ENCODE measurements around the gene CDK11B. TPM values are rescaled to one million over a fixed set of nuclear protein-coding genes. Genes with fewer than 3 reads are reported as not detected.
"Not testable (repeated sequence)": the region's sequence is repeated elsewhere in the genome, so short reads cannot be mapped to it uniquely, and the experiment has no call there.

CDK11B gene
- total RNA-seq (2014; rRNA removed; shearing (Covaris generic)) (8.2 and 11.7 TPM in 2 replicates), polyA plus RNA-seq (2016; fragmentation: Nextera tagmentation; extraction: Ambion mirVana) (18.2 and 19.1 TPM in 2 replicates)

- Histone ChIP-seq H3K79me2 (ENCODE audit: insufficient read depth) (peaks cover 44% of the 10 kb centered on the region), H3K36me3 (ENCODE audit: low read depth) (peaks cover 11% of the 10 kb centered on the region), H3F3A (ENCODE audit: insufficient read depth) (peaks cover 26% of the 10 kb centered on the region), H2AFZ (peak within 1 kb of the TSS; percentile 72), H3K27ac (peak within 1 kb of the TSS; percentile 99), H3K4me3 (peak within 1 kb of the TSS; percentile 83), H3K9ac (peak within 1 kb of the TSS; percentile 94), H3K4me1 (ENCODE audit: insufficient read depth) (peaks cover 35% of the 10 kb centered on the region), H3K4me2 (ENCODE audit: unreplicated experiment) (peak within 1 kb of the TSS; percentile 65)
- DNase-seq: peak; percentile 96
- H3K9me2 ChIP-seq (ENCODE audit: insufficient read depth); H3K27me3 ChIP-seq (replicated peaks; ENCODE audit: insufficient read depth); H4K20me1 ChIP-seq (ENCODE audit: insufficient read depth); H3K9me3 ChIP-seq (ENCODE audit: low read depth); in situ Hi-C loops (cut with MboI): not testable (repeated sequence)
- 1% methylated on average over 56 to 64 of the region's 96 CpGs for WGBS, 2 experiments (ENCODE audit: low coverage in 1 of 2, low lambda C conversion rate in 2 of 2, missing lambda C conversion rate in 2 of 2)
These were observed at the start of gene CDK11B for GRCh38 chr1:1658583-1659549. Gene CDK11B (minus strand): TSS chr1:1659004. CDS start chr1:1657485, 1,519 bp downstream.

GRCh38 chr1:1707897-1708296 lies 49.1 kb upstream of the CDK11B start:
- H3K9me3 ChIP-seq (ENCODE audit: low read depth); H3K9me2 ChIP-seq (ENCODE audit: insufficient read depth); H2AFZ ChIP-seq; H4K20me1 ChIP-seq (ENCODE audit: insufficient read depth); in situ Hi-C loops (cut with MboI); H3K9ac ChIP-seq; H3K27me3 ChIP-seq (replicated peaks; ENCODE audit: insufficient read depth); H3K4me1 ChIP-seq (ENCODE audit: insufficient read depth); H3K4me2 ChIP-seq (ENCODE audit: unreplicated experiment); DNase-seq; H3K27ac ChIP-seq; H3K4me3 ChIP-seq; H3F3A ChIP-seq (ENCODE audit: insufficient read depth); H3K36me3 ChIP-seq (ENCODE audit: low read depth); H3K79me2 ChIP-seq (ENCODE audit: insufficient read depth): not testable (repeated sequence)
- 95 to 100% methylated on average over 1 to 3 of the region's 20 CpGs for WGBS, 2 experiments (ENCODE audit: low coverage in 1 of 2, low lambda C conversion rate in 2 of 2, missing lambda C conversion rate in 2 of 2)

DNA sequence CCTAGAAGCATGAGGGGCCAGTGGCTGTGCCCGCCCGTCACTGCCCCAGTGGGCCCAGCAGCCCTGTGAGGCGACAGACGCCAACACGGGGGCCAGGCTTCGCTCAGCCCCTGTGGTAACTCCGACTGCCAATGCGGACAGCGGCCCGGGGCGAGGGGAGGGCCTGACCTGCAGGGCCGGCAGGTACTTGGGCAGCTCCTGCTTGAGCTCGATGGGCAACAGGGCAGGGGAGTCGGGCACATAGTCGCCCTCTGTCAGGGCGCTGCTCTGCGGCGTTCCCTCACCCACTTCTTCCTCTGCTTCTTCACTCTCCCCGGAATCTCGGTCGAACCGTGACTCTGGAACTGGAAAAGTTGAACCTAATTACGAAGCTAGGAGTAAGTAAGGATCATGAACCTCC lies 48.4 kb upstream of the CDK11B start:
- H3K27me3 ChIP-seq (replicated peaks; ENCODE audit: insufficient read depth); H3K9me2 ChIP-seq (ENCODE audit: insufficient read depth); H3K36me3 ChIP-seq (ENCODE audit: low read depth); H3K79me2 ChIP-seq (ENCODE audit: insufficient read depth); H3K4me1 ChIP-seq (ENCODE audit: insufficient read depth); H4K20me1 ChIP-seq (ENCODE audit: insufficient read depth); H3K27ac ChIP-seq; in situ Hi-C loops (cut with MboI); H3K9ac ChIP-seq; H3F3A ChIP-seq (ENCODE audit: insufficient read depth); H2AFZ ChIP-seq; DNase-seq; H3K4me2 ChIP-seq (ENCODE audit: unreplicated experiment); H3K9me3 ChIP-seq (ENCODE audit: low read depth); H3K4me3 ChIP-seq: not testable (repeated sequence)
- 100% methylated on average over 9 of the region's 23 CpGs; no CpG with 5 or more reads in 1 of the 2 experiments for WGBS, 2 experiments (ENCODE audit: low coverage in 1 of 2, low lambda C conversion rate in 2 of 2, missing lambda C conversion rate in 2 of 2)

GRCh38 chr1:1705623-1706022 lies 46.8 kb upstream of the CDK11B start:
- H3K27ac ChIP-seq; H3K9me3 ChIP-seq (ENCODE audit: low read depth); H3K36me3 ChIP-seq (ENCODE audit: low read depth); H3K4me3 ChIP-seq; H3K4me2 ChIP-seq (ENCODE audit: unreplicated experiment); H3K9ac ChIP-seq; H3F3A ChIP-seq (ENCODE audit: insufficient read depth); in situ Hi-C loops (cut with MboI); H3K9me2 ChIP-seq (ENCODE audit: insufficient read depth); DNase-seq; H3K27me3 ChIP-seq (replicated peaks; ENCODE audit: insufficient read depth); H3K4me1 ChIP-seq (ENCODE audit: insufficient read depth); H4K20me1 ChIP-seq (ENCODE audit: insufficient read depth); H2AFZ ChIP-seq; H3K79me2 ChIP-seq (ENCODE audit: insufficient read depth): not testable (repeated sequence)
- WGBS, 2 experiments (ENCODE audit: low coverage in 1 of 2, low lambda C conversion rate in 2 of 2, missing lambda C conversion rate in 2 of 2): no CpG with 5 or more reads among the region's 10 CpGs

DNA sequence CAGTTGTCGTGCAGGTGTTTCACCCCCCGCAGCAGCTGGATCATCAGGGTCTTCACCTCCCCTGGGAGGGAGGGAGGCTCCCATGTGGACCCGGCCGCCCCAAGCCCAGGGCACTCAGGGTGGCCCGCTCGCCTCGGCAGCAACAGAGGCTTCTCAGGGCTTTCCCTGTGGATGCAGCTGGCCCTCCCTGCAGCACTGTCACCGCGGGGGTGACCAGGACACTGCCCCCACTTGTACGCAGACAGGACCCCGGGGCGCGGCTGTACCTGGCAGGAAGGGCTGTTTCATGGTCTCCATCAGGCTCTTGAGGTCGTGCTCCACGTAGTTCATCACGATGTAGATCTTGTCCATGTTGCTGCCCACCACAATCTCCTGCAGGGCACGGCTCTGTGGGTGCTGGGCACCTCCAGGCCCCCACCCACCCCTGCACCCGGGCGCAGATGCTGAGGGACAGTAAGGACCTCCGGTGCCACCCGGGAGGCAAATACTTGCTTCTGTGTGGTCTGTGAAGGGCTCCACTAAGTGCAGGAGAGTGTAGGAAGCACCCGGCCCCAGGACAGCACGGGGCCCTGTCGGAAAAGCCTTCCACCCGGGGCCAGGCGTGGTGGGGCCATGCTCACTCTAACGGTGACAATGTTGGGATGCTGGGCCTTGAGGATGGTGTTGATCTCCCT lies 45.6 kb upstream of the CDK11B start:
- H3K36me3 ChIP-seq (ENCODE audit: low read depth); H3K9ac ChIP-seq; H3K9me2 ChIP-seq (ENCODE audit: insufficient read depth); H2AFZ ChIP-seq; H3K4me1 ChIP-seq (ENCODE audit: insufficient read depth); H4K20me1 ChIP-seq (ENCODE audit: insufficient read depth); H3K27ac ChIP-seq; in situ Hi-C loops (cut with MboI); H3K79me2 ChIP-seq (ENCODE audit: insufficient read depth); H3K9me3 ChIP-seq (ENCODE audit: low read depth); H3K4me2 ChIP-seq (ENCODE audit: unreplicated experiment); H3F3A ChIP-seq (ENCODE audit: insufficient read depth); H3K4me3 ChIP-seq; H3K27me3 ChIP-seq (replicated peaks; ENCODE audit: insufficient read depth); DNase-seq: not testable (repeated sequence)
- 88 to 97% methylated on average over 16 to 26 of the region's 27 CpGs for WGBS, 2 experiments (ENCODE audit: low coverage in 1 of 2, low lambda C conversion rate in 2 of 2, missing lambda C conversion rate in 2 of 2)
